Breast epithelium (tissue), 4 donors: ENCODE results near the gene GFPT2. TPM values are rescaled to one million over a fixed set of nuclear protein-coding genes. Genes with fewer than 3 reads are reported as not detected.

Source experiments
- DNase-seq, 2 donors: peaks; one replicate each; pipeline ENCODE4 v3.0.0-alpha.2; 2019; ENCODE audit warnings: low spot score in 2 of 2
- H3K27ac ChIP-seq, 2 donors: fragments of 200-600 bp; sonication (generic) in 1 of 2; one replicate each; pipeline ENCODE4 v1.5.1; 2016 to 2019; ENCODE audit warnings: mild to moderate bottlenecking in 1 of 2
- H3K27me3 ChIP-seq, 2 donors: fragments of 200-600 bp; sonication (generic) in 1 of 2; one replicate each; pipeline versions ENCODE4 v1.5.1 to v1.6.0; 2017 to 2019; ENCODE audit warnings: control low read depth in 1 of 2, mild to moderate bottlenecking in 1 of 2
- H3K36me3 ChIP-seq: fragments of 200-600 bp; one replicate; pipeline ENCODE4 v1.5.1; 2019
- H3K4me1 ChIP-seq, 2 donors: fragments of 200-600 bp; sonication (generic); one replicate each; pipeline ENCODE4 v1.5.1; 2016 to 2019; ENCODE audit warnings: control low read depth in 1 of 2
- H3K4me3 ChIP-seq, 3 donors: fragments of 200-600 bp; sonication (generic); 1 replicate in 2 of 3; 2 replicates in 1 of 3; pipeline ENCODE4 v1.5.1; 2016 to 2019; ENCODE audit warnings: mild to moderate bottlenecking in 3 of 3, moderate library complexity in 2 of 3
- H3K9me3 ChIP-seq, 2 donors: fragments of 200-600 bp; sonication (generic) in 1 of 2; one replicate each; pipeline ENCODE4 v1.5.1; 2016 to 2019; ENCODE audit warnings: control low read depth in 1 of 2
- CTCF ChIP-seq, 3 donors: fragments of 450-650 bp; IDR thresholded peaks; one replicate each; pipeline ENCODE4 v1.5.1; 2016 to 2017; ENCODE audit warnings: antibody characterized with exemption in 3 of 3, mild to moderate bottlenecking in 3 of 3, moderate library complexity in 3 of 3
- POLR2A ChIP-seq: fragments of 450-650 bp; IDR thresholded peaks from one replicate; pipeline ENCODE4 v1.6.1; 2016; ENCODE audit warnings: antibody characterized with exemption, mild to moderate bottlenecking, moderate library complexity
- POLR2AphosphoS5 ChIP-seq, 3 donors: sonication (generic); formaldehyde crosslinking; IDR thresholded peaks; one replicate each; pipeline ENCODE4 v1.6.1; 2017; ENCODE audit warnings: antibody characterized with exemption in 3 of 3
- intact Hi-C: fragments of 100-400 bp; cut with DNase I; formaldehyde crosslinking; loops from one replicate; pipeline ENCODE4 v1.15.1; 2023; ENCODE audit warnings: low total_unique reads
- total RNA-seq, 3 donors: library from RNA; depleted of rRNA; stranded (reverse); fragments of >200 nt; gene quantifications; one replicate each; pipeline ENCODE4 v1.1.0, GENCODE V29; 2016

GFPT2 gene
- total RNA-seq, 3 donors from 2014 or later, result 27.2 to 60.0 (median 52.5) TPM

GRCh38 chr5:180365829-180366228, 12.7 kb upstream of the GFPT2 start:
- H3K9me3 ChIP-seq, result no peaks in the 10 kb centered on the region
- no peak for DNase-seq
- no peaks in the 10 kb centered on the region for H3K36me3 ChIP-seq
- intact Hi-C loops, result no loop called here
- no peak overlapping the region for H3K27ac ChIP-seq
- no peaks in the 10 kb centered on the region for H3K4me1 ChIP-seq
- TF ChIP-seq CTCF (IDR thresholded peaks at IDR 0.05) (no peak), POLR2AphosphoS5 (IDR thresholded peaks at IDR 0.05) (no peak), POLR2A (no peak)
- no peaks in the 10 kb centered on the region for H3K27me3 ChIP-seq
- H3K4me3 ChIP-seq, result no peak overlapping the region

GRCh38 chr5:180364306-180364856, 11.2 kb upstream of the GFPT2 start:
- Histone ChIP-seq H3K9me3 (no peaks in the 10 kb centered on the region), H3K4me3 (no peak overlapping the region), H3K27ac (no peak overlapping the region), H3K27me3 (no peaks in the 10 kb centered on the region), H3K4me1 (no peaks in the 10 kb centered on the region), H3K36me3 (no peaks in the 10 kb centered on the region)
- TF ChIP-seq CTCF (IDR thresholded peaks at IDR 0.05) (no peak), POLR2A (no peak), POLR2AphosphoS5 (IDR thresholded peaks at IDR 0.05) (no peak)
- DNase-seq, result no peak
- intact Hi-C loops, result no loop called here

- intact Hi-C loops, result no loop called here
- DNase-seq, result no peak
- Histone ChIP-seq H3K4me3 (no peak overlapping the region), H3K27ac (no peak overlapping the region), H3K9me3 (no peaks in the 10 kb centered on the region), H3K27me3 (no peaks in the 10 kb centered on the region), H3K36me3 (no peaks in the 10 kb centered on the region), H3K4me1 (no peaks in the 10 kb centered on the region)
- TF ChIP-seq CTCF (IDR thresholded peaks at IDR 0.05) (no peak), POLR2A (no peak), POLR2AphosphoS5 (IDR thresholded peaks at IDR 0.05) (no peak)
Observed at GRCh38 chr5:180360078-180360957, 7.2 kb upstream of the GFPT2 start.

GRCh38 chr5:180358694-180359093, 5.6 kb upstream of the GFPT2 start:
- no peaks in the 10 kb centered on the region for H3K36me3 ChIP-seq
- H3K4me1 ChIP-seq, result no peaks in the 10 kb centered on the region
- no peaks in the 10 kb centered on the region for H3K9me3 ChIP-seq
- TF ChIP-seq CTCF (IDR thresholded peaks at IDR 0.05), result no peak
- TF ChIP-seq POLR2A, result no peak
- TF ChIP-seq POLR2AphosphoS5 (IDR thresholded peaks at IDR 0.05), result no peak
- H3K4me3 ChIP-seq, result no peak overlapping the region
- H3K27ac ChIP-seq, result no peak overlapping the region
- H3K27me3 ChIP-seq, result peaks cover 0 to 3% of the 10 kb centered on the region in 2 donors
- DNase-seq, result no peak
- intact Hi-C loops, result no loop called here

- Histone ChIP-seq H3K36me3 (no peaks in the 10 kb centered on the region), H3K4me1 (no peaks in the 10 kb centered on the region), H3K9me3 (no peaks in the 10 kb centered on the region), H3K27ac (no peak overlapping the region), H3K4me3 (no peak overlapping the region), H3K27me3 (peaks cover 0 to 3% of the 10 kb centered on the region in 2 donors)
- no peak for TF ChIP-seq CTCF (IDR thresholded peaks at IDR 0.05)
- TF ChIP-seq POLR2AphosphoS5 (IDR thresholded peaks at IDR 0.05), result no peak
- no peak for TF ChIP-seq POLR2A
- no peak for DNase-seq
- intact Hi-C loops, result no loop called here
Observed at GRCh38 chr5:180358179-180358578, 5.0 kb upstream of the GFPT2 start.
